Measurements from ENCODE around the gene DLGAP4.

- no peak for TF ChIP-seq CTCF (IDR thresholded peaks at IDR 0.05)
- TF ChIP-seq POLR2A (IDR thresholded peaks at IDR 0.05) = no peak
These were observed 179.1 kb downstream of the DLGAP4 start for GRCh38 chr20:36485286-36485685.

Measured in ovary (tissue), 3 donors.